HuH-7.5 (cell line): Measurements from ENCODE around the gene EI24.
"Not testable (repeated sequence)": the region's sequence is repeated elsewhere in the genome, so short reads cannot be mapped to it uniquely, and the experiment has no call there.

ENCODE experiments used
- DNase-seq: peaks from one replicate; pipeline ENCODE4 v3.0.0; 2011; ENCODE audit warnings: low spot score

Gene EI24

DNA sequence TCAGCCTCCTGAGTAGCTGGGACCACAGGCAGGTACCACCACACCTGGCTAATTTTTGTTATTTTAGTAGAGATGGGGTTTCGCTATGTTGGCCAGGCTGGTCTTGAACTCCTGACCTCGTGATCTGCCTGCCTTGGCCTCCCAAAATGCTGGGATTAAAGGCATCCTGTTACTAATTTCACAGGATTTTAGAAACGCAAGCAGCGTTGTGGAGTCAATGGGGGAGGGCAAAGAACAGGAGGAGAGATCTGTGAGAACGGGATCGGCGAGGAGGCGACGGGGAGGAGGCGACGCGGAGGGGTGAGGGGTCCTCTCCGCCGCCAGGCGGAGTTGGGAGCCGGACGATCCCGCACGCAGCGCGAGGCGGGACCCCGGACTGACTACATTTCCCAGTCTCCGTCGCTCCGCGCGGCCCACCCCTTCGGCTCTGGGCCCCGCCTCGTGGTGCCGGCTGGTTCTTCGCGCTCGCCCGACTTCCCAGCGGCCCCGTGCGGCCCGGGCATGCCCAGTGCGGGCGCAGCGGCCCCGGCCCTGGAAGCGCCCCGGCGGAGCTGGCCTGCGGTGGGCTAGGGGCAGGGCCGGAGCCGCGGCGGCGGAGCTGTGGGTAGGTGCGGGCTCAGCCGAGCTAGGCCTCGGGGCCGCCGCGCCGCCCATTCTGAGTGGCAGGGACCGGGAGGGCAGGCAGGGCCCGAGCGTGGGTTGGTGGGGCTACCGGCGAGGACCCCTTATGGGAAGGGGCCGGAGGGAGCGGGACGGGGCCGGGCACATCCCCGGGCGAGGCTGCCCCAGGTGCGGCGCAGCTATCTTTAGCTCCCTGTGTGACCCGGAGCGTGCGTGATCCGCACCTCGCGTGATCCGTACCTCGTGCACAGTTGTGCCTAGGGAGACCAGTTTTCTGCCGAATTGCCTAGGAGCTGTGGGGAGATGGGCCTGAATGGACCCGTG lies at the start of gene EI24:
EI24 (plus strand) TSS at position 508 of the 945 bp plus-strand sequence. CDS start 3,051 bp downstream, outside the sequence.
- DNase-seq = peak; percentile 59

DNA sequence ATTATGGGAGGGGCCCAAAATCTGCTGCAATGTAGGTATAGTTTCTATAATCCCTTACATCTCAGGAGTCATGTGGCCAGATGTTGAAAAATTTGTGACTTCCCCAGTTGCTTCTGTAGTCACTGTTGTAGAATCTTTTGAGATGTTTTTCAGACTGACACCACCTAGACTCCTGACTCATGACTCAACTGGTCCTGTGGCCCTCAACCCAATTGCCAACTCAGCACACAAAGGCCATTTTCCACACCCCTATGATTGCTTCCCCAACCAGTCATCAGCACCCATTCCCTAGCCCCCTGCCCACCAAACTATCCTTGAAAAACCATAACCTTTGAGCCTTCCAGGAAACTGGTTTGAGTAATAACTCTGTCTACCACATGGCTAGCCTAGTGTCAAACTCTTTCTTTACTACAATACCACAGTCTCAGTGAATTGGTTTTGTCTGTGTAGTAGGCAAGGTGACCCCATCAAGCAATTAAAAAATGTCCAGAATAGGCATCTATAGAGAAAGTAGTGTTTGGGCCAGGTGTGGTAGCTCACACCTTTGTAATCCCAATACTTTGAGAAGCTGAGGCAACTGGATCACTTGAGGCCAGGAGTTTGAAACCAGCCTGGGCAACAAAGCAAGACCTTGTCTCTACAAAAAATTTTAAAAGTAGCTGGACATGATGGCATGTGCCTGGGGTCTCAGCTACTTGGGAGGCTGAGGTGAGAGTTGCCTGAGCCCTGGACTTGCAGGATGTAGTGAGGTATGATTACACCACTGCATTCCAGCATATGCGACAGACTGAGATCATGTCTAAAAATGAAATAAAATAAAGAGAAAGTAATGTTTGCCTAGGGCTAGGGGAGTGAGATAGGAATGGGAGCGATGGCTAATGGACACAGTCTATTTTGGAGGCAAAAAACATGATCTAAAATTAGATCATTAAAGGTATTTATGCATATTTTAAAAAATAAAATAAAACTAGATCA lies 49.1 kb upstream of the EI24 start:
- no peak for DNase-seq

DNA sequence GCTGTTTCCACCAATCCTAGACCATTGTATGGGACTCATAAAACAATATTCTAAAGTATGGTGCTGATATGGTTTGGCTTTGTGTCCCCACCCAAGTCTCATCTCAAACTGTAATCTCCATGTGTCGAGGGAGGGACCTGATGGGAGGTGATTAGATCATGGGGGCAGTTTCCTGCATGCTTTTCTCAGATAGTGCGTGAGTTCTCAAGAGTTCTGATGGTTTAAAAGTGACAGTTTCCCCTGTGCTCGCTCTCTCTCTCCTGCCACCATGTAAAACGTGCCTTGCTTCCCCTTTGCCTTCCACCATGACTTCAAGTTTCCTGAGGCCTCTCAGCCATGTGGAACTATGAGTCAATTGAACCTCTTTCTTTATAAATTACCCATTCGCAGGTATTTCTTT lies 44.0 kb upstream of the EI24 start:
- no peak for DNase-seq

DNA sequence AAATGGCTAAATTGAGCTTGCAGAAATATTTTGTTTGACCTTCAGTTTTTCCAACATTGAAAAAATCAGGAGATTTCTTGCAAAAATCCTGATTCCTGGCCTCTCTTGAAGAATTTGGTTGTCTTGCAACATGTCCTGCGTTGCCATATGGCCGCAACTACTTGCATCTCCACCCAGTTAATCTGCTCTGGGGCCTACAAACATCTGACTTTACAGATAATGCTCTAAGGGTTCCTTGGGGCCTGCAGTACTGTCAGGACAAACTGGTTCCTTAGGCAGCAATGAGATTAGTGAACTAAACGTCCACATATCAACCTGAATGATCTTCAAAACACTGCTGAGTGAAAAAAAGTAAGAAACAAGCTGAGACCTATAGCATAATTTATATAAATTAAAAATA lies 36.6 kb upstream of the EI24 start:
- no peak for DNase-seq

DNA sequence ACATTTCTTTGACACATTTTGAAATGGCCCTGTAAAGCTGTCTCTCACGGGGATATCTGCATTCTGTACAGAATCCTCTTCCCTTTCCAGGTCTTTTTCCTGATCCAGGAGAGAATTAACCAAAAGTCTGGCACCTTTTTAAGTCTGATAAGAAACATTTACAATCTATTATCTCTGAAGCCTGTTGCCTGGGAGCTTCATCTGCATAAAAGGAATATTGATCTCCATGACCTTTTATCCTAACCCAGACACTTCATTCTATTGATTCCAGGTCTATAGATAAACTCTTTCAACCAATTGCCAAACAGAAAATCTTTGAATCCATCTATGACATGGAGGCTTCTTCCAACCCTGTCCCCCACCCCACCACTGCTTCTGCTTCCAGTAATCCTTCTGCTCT lies 33.7 kb upstream of the EI24 start:
- no peak for DNase-seq

DNA sequence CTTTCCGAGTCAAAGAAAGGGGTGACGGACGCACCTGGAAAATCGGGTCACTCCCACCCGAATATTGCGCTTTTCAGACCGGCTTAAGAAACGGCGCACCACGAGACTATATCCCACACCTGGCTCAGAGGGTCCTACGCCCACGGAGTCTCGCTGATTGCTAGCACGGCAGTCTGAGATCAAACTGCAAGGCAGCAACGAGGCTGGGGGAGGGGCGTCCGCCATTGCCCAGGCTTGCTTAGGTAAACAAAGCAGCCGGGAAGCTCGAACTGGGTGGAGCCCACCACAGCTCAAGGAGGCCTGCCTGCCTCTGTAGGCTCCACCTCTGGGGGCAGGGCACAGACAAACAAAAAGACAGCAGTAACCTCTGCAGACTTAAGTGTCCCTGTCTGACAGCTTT lies 32.4 kb upstream of the EI24 start:
- DNase-seq = not testable (repeated sequence)

DNA sequence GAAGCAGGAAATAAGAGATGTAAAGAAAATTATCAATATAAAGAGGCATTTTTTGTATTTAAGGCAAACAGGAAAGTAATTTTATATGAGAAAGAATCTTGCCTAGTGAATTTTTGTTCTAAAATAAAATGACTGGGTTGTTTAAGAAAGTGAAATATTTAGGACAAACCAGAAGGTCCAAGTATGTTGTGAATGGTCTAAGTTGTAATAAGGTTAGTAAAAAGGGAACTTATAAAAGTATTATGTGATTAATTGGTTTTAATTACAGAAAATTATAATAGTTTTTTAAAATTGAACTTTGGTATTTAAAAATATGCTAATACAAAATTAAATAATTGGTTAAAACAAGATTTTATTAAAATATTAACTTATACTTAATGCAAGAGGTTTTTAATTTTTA lies 26.6 kb upstream of the EI24 start:
- DNase-seq = no peak

DNA sequence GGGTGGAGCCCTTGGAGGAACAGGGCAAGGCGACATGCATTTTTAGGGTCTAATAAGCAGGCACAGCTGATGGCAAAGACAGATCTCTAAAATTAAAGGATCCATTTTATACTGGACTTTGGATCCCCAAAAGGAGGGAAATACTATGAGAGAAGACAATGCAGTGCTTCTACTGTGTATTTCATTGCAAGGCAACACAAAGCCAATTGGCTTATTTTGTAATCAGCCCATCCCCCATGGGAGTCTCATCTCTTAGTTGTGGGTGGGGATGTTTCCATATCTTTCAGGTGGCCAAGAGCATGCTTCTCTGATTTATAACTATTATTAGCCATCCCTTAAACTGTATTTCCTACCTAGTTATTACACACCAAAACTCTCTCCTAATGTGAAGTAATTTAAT lies 18.5 kb upstream of the EI24 start:
- DNase-seq = no peak

DNA sequence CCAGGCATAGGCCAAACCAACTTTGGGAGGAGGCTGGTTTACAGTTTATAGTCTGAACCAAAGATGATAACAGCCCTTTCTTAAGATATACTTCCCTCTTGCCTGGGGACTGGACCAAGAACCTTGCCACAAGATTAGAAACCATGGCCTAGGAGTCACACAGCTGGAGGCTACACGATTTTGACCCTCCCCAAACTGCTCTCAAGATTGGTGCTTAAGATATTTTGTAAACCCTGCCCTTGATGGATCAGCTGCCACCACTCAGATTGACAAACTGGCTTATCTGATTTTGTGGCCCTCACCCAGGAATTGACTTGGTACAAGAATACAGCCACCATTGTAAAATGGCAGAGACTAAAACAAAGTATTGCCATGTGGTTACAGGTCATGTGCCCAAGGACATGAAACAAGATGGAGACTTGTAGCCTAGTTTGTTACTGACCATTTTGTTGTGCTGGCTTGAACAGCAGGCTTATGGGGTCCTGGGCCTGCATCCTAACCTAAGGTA lies 17.4 kb upstream of the EI24 start:
- no peak for DNase-seq

DNA sequence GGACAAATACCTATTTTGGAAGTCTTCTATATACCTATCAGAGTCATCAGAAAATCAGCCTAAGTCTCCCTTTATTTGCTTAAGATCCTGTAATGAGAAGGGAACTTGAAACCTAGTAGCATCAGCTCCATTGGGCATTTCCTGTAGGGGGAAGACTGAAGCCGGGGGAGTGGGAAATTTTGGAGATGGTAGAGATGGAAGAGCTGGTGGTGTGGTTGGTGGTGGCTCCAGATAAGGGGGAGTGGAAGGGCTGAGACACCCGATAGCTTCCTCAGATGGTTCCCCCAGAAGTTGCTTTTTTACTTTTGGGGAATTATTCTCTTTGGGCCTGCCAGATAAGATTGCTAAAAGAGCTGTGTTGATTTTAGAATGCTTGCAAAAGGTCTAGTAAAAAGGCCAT lies 16.4 kb upstream of the EI24 start:
- no peak for DNase-seq

DNA sequence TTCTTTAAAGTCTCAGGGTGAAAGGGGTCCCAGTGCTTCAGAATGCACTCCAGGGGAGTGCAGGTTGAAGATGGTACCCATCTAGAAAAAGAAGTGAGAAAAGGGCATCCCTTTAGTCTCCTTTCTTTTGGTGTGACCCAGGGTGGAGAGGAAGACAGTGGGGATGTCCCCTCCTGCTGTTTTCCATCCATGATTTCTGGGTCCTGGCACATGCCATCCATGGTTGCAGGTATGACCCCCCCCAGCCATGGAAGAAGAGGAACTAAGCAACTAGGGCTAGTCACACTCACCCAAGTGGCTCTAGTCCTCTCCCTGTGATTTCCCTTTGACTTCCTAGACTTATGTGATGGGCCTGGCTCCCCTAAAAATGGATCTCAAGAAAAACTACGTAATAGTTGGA lies 15.9 kb upstream of the EI24 start:
- no peak for DNase-seq

DNA sequence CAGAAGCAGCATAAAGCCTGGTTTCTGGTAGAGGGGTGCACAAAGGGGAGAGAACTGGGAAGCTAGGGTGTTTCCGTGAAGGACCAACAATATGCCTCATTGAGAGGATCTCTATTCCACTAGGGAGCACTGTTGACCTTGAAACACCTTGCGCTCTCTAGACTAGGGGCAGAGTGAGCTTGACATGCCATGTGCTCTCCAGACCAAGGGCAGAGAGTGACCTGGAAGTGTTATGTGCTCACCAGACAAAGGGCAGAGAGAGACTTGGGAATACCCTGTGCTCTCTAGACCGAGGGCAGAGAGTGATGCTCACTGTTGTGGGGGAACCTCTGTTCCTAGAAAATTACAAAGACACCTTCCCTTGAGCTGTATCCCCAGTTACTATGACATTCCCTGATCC lies 15.2 kb upstream of the EI24 start:
- no peak for DNase-seq

DNA sequence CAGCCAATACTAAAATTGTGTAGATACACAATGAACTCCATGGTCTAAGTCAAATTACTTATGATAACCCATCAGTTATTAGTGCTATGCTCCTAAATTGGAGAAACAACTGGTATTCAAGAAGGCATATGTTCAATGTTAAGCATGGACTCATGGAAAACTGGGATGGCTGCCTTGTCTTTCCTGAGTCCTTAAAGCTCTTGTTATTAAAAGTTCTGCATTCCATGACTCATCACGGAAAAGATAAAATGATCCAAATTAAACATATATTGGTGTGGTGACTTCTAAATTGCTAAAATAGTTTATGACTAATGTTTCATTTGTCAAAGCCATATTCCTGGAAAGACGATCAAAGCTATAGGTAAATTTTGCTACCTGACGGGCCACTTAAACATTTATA lies 9.4 kb upstream of the EI24 start:
- DNase-seq = no peak

DNA sequence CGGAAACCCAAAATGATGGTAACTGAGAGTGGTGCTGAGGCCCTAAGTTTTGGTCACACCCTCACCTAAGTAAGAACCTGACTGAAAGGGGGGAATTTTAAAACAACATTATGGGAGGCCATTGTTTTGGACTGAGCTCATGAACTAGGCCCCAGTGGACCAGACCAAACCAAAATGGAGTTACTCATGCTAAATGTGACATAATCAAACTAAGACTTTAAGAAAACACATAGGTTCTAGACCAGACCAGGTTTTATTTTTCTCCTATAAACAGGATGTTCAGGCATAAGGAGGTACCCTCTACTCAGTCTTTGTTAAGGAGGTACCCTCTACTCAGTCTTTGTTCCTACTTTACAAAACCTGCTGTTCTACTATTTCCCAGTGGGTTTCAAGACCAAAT lies 7.4 kb upstream of the EI24 start:
- no peak for DNase-seq

DNA sequence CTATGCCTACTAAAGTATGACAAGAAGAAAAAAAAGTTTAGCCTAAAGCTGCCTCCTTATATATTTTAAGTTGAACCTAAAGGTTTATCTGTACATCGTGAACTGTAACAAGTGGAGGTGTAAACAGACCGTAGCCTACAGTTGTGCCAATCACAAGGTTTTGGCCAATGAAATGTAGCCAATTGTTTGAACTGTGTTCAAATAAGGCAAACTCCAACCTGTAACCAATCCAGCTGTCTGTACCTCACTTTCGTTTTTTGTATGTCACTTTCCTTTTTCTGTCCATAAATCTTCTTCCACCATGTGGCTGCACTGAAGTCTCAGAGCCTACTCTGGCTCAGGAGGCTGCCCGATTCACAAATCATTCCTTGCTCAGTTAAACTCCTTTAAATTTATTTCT lies 6.8 kb upstream of the EI24 start:
- no peak for DNase-seq

DNA sequence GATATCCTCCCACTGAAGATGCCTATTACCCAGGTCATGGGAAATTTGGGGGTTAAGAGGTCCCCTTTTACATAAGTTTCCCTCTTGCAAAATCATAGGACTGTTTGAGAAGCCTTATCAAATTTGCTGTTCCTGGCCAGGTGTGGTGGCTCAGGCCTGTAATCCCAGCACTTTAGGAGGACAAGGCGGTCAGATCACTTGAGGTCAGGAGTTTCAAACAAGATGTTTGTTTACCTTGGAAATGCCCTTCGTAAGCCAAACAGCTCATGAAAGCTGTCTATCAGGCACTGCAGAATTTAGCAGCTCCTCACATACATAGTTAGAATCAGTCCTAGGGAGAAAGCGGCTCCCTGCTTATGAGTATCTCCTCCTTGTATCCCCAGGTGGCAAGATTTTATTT lies 4.9 kb upstream of the EI24 start:
- no peak for DNase-seq

DNA sequence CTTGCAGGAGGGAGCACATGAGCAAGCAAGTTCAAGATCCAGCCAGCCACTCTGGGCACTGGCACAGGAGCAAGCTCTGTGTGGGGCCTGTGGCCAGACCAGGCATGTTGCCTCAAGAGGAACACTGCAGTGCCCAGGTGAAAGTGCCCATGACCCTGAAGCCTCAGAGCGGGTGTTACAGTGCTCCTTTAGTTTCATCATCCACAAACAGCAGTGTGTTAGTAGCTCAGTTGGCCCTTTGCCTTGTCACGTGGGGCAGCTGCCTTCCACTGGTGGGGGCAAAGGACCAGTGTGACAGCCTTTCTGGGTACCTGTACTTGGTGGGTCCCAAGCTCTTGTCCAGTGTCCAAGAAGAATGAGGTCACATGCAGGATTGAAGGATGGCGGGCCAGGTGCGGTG lies 3.0 kb upstream of the EI24 start:
- DNase-seq = no peak

DNA sequence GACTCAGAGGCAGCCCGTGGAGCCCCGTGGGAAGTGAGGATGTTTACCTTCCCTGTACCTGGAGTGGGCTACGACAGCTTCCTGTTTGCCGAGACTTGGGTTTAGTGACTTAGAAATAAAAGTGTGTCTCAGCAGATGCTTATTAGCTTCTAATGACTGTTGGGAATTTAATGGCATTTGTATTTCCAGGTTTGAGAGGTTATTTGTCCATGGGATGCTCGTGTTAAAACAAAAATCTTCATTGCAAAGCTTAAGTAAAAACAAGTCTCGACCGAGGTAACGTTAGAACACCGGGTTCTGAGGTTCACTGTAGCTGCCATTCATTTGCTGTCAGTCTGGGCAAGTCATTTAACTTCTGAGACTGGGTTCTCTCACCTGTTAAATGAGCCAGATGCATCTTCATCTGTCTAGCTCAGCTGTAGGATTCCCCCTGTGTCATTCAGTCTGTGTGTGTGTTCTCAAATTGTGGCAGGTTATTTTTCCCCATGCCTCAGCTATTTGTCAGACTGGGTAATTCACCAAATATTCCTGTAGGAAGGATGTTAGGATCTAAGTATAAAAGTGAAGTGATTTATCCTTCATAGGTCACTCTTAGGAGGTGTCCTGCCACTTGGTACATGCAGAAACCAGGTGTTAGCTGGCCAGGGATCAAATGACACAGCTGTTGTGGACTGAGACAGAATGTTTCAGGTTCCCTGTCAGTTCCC lies 791 bp downstream of the EI24 start:
- no peak for DNase-seq

DNA sequence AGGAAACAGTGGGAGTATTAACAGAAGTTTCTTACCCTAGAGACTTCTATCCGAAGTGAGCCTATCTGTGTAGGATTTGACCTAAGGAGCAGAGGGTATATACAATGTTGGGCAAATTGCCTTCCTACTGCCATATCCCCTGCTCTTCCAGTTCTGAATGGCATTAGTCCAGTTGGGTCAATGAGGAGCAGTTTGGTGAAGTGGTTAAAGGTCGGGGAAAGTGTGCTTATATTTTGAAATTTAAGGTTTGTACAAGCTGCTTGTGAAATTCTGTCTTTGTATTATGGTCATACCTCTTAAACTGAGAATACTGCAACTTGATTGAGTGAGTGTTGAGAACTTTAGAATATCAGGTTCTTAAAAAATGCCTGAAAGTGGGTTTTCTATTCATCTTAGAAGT lies 1.7 kb downstream of the EI24 start:
- DNase-seq = no peak

DNA sequence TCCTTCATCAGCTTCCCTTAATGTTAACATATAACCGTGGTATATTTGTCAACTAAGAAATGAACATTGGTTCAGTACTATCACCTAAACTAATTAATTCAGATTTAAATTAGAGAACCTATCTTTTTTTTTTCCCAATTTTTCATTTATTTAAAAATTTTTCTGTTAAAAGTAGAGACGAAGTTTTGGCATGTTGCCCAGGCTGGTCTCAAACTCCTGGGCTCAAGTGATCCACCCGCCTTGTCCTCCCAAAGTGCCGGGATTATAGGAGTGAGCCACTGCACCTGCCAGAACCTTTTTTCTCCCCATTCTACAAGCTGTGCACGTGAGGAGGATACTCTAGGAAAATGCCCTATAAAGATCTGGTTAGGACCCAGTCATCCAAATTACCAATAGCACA lies 3.6 kb downstream of the EI24 start:
- no peak for DNase-seq

DNA sequence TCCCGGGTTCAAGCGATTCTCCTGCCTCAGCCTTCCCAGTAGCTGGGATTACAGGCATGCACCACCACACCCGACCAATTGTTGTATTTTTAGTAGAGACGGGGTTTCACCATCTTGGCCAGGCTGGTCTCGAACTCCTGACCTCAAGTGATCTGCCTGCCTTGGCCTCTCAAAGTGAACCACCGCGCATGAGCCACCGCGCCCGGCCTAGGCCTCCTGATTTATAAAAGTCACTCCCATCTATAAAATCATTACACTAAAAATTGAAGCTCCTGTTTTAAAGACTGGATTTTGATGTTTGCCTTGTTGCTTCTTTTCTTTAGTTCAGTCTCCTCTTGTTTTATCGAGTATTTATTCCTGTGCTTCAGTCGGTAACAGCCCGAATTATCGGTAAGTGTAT lies 7.9 kb downstream of the EI24 start:
- not testable (repeated sequence) for DNase-seq

DNA sequence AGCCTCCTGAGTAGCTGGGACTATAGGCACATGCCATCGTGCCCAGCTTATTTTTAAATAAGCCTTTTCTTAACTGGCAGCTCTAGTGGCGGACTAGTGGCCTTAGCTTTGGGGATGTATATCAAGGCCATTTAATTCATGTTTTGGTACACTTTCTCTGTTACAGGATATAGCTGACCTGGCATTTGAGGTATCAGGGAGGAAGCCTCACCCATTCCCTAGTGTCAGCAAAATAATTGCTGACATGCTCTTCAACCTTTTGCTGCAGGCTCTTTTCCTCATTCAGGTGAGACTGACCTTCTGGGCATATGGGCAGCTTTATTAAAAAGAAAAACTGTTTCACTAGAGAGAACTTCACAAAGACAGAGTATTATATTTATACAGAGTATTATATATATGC lies 9.5 kb downstream of the EI24 start:
- DNase-seq = no peak
